Measurements from ENCODE around the gene HOXC11. TPM values are rescaled to one million over a fixed set of nuclear protein-coding genes. Genes with fewer than 3 reads are reported as not detected.

HOXC11 gene
- total and polyA plus RNA-seq, 8 donors, result not detected

- intact Hi-C loops (cut with DNase I), result no loop called here
- no peak for DNase-seq
- ATAC-seq, result no peak
- H3K36me3 ChIP-seq, result no peaks in the 10 kb centered on the region
- H3K4me3 ChIP-seq, result peak overlapping the region in 2 of 4 donors; percentile 27 to 47
- no peaks in the 10 kb centered on the region for H3K9me3 ChIP-seq
- TF ChIP-seq CTCF (IDR thresholded peaks at IDR 0.05), result no peak
- H3K27me3 ChIP-seq, result peaks cover 1 to 60% (median 14%) of the 10 kb centered on the region in 4 donors
- 4% methylated on average over 20 to 25 of the region's 25 CpGs for WGBS, 2 donors
- no peak for FAIRE-seq
- H3K27ac ChIP-seq, result no peak overlapping the region
- peaks cover 3 to 9% (median 6%) of the 10 kb centered on the region in 3 donors for H3K4me1 ChIP-seq
Observed at GRCh38 chr12:53975064-53975471, 2.1 kb downstream of the HOXC11 start.

- Histone ChIP-seq H3K9me3 (no peaks in the 10 kb centered on the region), H3K27me3 (peaks cover 0 to 55% (median 16%) of the 10 kb centered on the region in 4 donors), H3K36me3 (no peaks in the 10 kb centered on the region), H3K27ac (no peak overlapping the region), H3K4me1 (peaks cover 3 to 9% (median 6%) of the 10 kb centered on the region in 3 donors), H3K4me3 (peak overlapping the region in 1 of 4 donors; percentile 47)
- FAIRE-seq (no peak), DNase-seq (peak in 1 of 6 donors; percentile 29), ATAC-seq (no peak)
- no peak for TF ChIP-seq CTCF (IDR thresholded peaks at IDR 0.05)
- intact Hi-C loops (cut with DNase I), result no loop called here
- 10 to 13% methylated on average over 31 of the region's 31 CpGs for WGBS, 2 donors
Observed at GRCh38 chr12:53975479-53976152, 2.7 kb downstream of the HOXC11 start.

DNA sequence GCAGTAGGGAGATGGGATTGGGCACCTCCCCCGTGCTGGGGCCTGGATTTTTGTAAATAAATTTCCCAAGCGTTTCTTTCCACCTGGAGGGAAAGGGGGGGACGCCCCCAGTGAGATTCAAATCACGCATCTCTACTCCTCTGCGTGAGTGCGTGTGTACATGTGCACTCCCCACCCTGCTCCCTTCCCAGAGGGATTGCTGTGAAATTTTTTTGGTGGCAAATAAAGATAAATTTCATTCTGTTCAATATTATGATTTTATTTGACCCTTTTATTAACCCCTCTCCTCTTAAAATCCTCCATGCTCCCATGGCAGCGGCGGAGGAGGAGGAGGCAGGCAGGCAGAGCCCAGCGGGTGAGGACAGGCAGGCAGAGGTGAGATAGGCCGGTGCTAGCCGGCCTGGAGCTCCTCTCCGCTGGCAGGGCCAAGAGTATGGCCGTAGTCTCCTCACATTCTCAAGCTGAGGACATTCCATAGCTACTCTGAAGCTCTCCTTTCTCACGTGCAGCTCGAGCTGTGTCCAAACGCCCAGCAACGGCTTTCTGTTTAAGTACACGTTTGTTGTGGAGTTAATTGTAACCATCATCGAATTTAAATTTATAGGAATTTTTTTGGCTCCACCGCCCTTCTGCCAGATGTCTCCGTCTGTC, 3.4 kb downstream of the HOXC11 start:
- H3K4me3 ChIP-seq, result no peak overlapping the region
- no peak overlapping the region for H3K27ac ChIP-seq
- no peak for TF ChIP-seq CTCF (IDR thresholded peaks at IDR 0.05)
- FAIRE-seq (no peak), ATAC-seq (no peak), DNase-seq (peak in 1 of 6 donors; percentile 47)
- no peaks in the 10 kb centered on the region for H3K9me3 ChIP-seq
- intact Hi-C loops (cut with DNase I), result no loop called here
- 19 to 22% methylated on average over 21 of the region's 21 CpGs for WGBS, 2 donors
- peaks cover 0 to 51% (median 17%) of the 10 kb centered on the region in 4 donors for H3K27me3 ChIP-seq
- peaks cover 3 to 9% (median 6%) of the 10 kb centered on the region in 3 donors for H3K4me1 ChIP-seq
- H3K36me3 ChIP-seq, result no peaks in the 10 kb centered on the region

GRCh38 chr12:53976823-53977595, 4.1 kb downstream of the HOXC11 start:
- DNase-seq (no peak), FAIRE-seq (no peak), ATAC-seq (no peak)
- WGBS, 2 donors, result 12 to 14% methylated on average over 9 of the region's 9 CpGs
- no peaks in the 10 kb centered on the region for H3K9me3 ChIP-seq
- peaks cover 3 to 9% (median 6%) of the 10 kb centered on the region in 3 donors for H3K4me1 ChIP-seq
- no peak overlapping the region for H3K4me3 ChIP-seq
- H3K27ac ChIP-seq, result no peak overlapping the region
- no peaks in the 10 kb centered on the region for H3K36me3 ChIP-seq
- no peak for TF ChIP-seq CTCF (IDR thresholded peaks at IDR 0.05)
- peaks cover 0 to 54% (median 19%) of the 10 kb centered on the region in 4 donors for H3K27me3 ChIP-seq
- intact Hi-C loops (cut with DNase I), result no loop called here

Measured in pancreas (tissue), 10 donors.